ENCODE data around the gene CPA5. TPM values are rescaled to one million over a fixed set of nuclear protein-coding genes. Genes with fewer than 3 reads are reported as not detected.

Gene CPA5
- total RNA-seq, 1 donor: not detected

DNA sequence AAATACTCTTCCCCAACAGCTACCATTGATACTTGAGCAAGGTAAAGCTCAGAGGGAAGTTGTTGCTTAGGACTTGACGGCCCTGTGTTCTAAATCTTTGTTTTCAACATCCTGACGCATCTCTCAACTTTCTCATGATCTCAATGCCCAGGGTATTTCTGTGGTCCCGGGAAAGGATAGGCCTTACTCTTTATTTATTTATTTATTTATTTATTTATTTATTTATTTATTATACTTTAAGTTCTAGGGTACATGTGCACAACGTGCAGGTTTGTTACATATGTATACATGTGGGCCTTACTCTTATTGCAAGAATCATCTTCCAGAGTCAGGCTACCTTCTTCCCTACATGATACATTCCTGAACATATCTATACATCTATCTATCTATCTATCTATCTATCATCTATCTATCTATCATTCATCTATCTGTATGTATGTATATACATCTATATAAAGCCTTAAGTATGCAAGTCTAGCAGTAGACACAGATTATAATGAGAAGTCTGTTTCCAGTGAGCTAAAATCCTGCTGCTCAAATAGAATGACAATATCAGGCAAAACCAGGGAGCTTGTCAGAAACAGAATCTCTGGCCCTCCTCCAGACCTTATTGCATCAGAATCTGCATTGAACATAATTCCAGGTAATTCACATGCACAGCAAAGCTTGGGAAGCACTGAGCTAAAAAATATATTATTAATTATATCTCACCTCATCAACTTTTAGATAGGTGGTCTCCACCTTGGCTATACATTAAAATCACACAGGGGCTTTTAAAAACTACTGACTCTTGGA lies 12.2 kb upstream of the CPA5 start:
- no peak overlapping the region for H3K4me3 ChIP-seq (ENCODE audit: low read depth, low read length)
- no peak for TF ChIP-seq CTCF (IDR thresholded peaks at IDR 0.05; ENCODE audit: insufficient read depth, low read depth, low read length)
- DNase-seq (ENCODE audit: low read depth): peak; percentile 23

DNA sequence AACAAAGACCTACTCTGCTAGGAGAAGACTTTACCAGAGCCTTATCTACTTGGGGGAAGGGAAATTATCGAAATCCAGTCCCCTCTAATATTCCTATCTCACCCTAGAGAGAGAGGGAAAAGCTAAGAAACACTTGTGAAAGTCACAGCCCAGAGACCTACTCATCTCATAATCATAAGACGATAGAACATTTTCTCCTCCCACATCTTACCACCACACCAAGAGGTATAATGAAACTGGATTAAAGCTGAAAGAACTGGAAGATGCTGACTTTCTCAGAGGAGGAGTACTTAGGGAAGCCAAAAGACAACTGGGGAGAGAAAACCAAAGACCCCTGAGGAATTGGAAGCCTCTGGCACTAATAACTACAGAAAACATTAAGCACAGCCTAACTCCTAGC lies 10.8 kb upstream of the CPA5 start:
- H3K4me3 ChIP-seq (ENCODE audit: low read depth, low read length): no peak overlapping the region
- no peak for TF ChIP-seq CTCF (IDR thresholded peaks at IDR 0.05; ENCODE audit: insufficient read depth, low read depth, low read length)
- DNase-seq (ENCODE audit: low read depth): no peak

- TF ChIP-seq CTCF (IDR thresholded peaks at IDR 0.05; ENCODE audit: insufficient read depth, low read depth, low read length): no peak
- peak; percentile 30 for DNase-seq (ENCODE audit: low read depth)
- H3K4me3 ChIP-seq (ENCODE audit: low read depth, low read length): no peak overlapping the region
Observed at GRCh38 chr7:130334274-130334673, 10.3 kb upstream of the CPA5 start.

GRCh38 chr7:130337410-130337971 lies 7.1 kb upstream of the CPA5 start:
- no peak for TF ChIP-seq CTCF (IDR thresholded peaks at IDR 0.05; ENCODE audit: insufficient read depth, low read depth, low read length)
- DNase-seq (ENCODE audit: low read depth): no peak
- no peak overlapping the region for H3K4me3 ChIP-seq (ENCODE audit: low read depth, low read length)

- no peak for DNase-seq (ENCODE audit: low read depth)
Observed at GRCh38 chr7:130338233-130338632, 6.4 kb upstream of the CPA5 start.

GRCh38 chr7:130341882-130342281 lies 2.7 kb upstream of the CPA5 start:
- DNase-seq (ENCODE audit: low read depth): no peak
- TF ChIP-seq CTCF (IDR thresholded peaks at IDR 0.05; ENCODE audit: insufficient read depth, low read depth, low read length): no peak
- H3K4me3 ChIP-seq (ENCODE audit: low read depth, low read length): no peak overlapping the region

More at GRCh38 chr7:130338233-130338632, 6.4 kb upstream of the CPA5 start:
- H3K4me3 ChIP-seq (ENCODE audit: low read depth, low read length): no peak overlapping the region
- TF ChIP-seq CTCF (IDR thresholded peaks at IDR 0.05; ENCODE audit: insufficient read depth, low read depth, low read length): no peak
